Measurements from ENCODE around the gene PPP2R5C.

Gene PPP2R5C

DNA sequence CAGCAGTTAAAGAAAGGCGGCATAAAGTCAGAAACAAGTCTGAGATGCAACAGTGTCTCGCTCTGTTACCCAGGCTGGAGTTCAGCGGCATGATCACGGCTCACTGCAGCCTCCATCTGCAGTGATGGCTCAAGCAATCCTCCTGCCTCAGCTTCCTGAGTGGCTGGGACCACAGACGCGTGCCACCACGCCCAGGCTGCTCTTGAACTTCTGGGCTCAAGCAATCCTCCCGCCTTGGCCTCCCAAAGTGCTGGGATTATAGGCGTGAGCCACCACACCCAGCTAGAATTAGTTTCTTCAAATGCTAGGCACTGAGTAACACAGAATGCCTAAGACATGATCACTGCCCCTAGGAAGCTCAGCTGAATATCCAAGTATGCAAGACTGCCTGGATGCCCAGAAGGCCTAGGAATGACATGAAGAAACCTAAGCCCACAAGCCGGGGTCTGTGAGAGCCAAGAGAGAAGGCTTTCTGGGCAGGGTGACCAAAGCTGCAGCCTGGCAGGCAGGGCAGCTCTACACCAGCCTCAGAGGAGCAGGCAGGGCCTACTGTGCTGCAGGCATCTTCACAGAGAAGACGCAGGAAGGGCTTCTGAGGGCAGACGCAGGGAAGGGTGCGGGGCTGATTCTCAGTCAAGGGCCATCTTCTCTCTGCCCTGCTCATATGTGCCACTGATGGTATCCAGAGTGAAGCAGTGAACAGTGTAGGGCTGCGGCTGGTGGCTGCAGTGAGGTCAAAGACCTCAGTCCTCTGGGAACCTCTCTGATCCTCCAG lies 4.3 kb upstream of the PPP2R5C start:
- no peak for FAIRE-seq

DNA sequence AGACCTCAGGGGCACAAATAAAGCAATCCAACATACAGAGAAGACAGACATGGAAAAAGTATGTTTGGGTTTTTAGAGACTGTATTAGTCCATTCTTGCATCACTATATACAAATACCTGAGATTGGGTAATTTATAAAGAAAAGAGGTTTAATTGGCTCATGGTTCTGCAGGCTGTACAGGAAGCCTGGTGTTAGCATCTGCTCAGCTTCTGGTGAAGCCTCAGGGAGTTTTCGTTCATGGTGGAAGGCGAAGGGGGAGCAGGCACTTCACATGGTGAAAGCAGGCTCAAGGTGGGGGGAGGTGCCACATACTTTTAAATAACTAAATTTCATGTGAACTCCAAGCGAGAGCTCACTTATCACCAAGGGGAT lies 3.7 kb upstream of the PPP2R5C start:
- no peak for FAIRE-seq

DNA sequence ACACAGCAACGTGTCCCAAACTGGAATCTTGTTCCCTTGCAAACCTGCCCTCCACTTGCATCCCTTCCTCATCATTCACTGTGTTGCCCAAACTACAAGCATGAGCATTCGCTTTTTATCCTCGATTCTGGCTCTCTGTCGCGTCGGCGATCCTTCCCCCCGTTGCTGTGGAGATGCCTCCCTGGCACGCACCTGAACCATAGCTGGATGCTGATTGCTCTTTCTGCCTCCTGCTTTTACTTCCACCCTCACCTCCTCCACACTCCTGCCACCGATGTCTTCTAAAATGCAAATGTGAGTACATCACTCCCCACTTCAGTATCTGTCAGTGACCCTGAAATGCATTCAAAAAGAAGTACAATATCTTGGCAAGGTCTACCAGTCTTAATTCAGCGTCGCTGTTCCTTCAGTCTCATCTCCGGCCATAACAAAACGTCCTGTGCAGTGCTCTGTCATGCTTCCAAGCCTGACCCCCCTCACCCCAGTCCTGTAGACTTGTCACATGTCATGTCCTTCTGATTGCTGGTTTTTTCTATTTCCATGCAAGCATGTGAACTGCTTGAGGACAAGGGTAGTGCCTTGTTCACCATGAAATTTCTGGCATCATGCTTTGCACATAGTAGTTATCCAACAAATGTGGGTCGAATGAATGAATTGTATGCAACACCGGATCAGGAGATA lies 2.5 kb upstream of the PPP2R5C start:
- FAIRE-seq = no peak

GRCh38 chr14:101760138-101761011 lies 1.1 kb upstream of the PPP2R5C start:
- no peak for FAIRE-seq

GRCh38 chr14:101761881-101762529 lies 496 bp downstream of the PPP2R5C start:
- no peak for FAIRE-seq

DNA sequence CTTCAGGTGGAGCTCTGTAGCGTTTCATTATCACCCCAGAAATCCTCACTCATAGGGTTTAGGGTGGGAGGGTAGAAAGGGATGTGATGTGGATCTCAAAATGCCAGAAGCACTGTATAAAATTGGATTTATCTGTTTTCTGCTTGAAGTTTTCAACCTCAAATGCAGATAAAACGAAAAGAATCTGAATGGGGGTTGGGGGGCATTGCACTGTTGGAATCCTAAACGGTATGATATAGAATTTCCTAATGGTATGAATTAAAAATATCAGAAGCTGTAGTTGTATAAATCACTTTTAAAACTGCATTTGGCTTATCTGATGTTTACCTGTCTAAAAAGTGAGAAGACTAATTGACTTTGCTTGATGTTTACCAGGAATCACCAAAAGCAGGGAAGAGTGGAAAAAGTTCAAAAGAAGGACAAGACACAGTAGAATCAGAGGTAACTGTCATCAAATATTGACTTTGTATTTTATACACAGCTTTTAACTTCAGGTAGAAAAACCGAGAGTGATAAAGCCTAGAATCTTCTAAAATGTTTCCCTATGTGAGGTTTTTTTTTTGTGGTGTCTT lies 1.1 kb downstream of the PPP2R5C start:
- FAIRE-seq = no peak

GRCh38 chr14:101763941-101764709 lies 2.6 kb downstream of the PPP2R5C start:
- FAIRE-seq = no peak

GRCh38 chr14:101767618-101768362 lies 6.3 kb downstream of the PPP2R5C start:
- no peak for FAIRE-seq

GRCh38 chr14:101770183-101770582 lies 8.7 kb downstream of the PPP2R5C start:
- FAIRE-seq = no peak

GRCh38 chr14:101772770-101773169 lies 11.3 kb downstream of the PPP2R5C start:
- FAIRE-seq = no peak

GRCh38 chr14:101773378-101773777 lies 11.9 kb downstream of the PPP2R5C start:
- no peak for FAIRE-seq

- FAIRE-seq = no peak
These were observed 12.7 kb downstream of the PPP2R5C start for GRCh38 chr14:101774006-101774795.

DNA sequence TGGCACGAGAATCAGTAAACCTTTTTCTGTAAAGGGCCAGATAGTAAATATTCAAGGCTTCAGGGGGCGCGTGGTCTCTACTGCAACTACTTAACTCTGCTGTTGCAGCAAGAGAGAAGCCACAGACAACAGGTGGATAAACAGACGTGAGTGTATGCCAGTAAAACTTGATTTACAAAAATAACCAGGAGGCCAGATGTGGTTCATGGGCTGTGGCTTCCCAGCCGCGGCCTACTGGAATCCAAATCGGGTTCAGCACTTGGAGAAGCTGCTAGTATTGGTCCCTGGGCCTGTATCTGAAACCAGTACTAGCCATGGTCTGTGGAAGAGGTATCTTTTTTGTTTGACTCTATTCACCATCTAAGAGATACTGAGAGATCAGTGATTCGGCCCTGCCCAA lies 13.3 kb downstream of the PPP2R5C start:
- no peak for FAIRE-seq

DNA sequence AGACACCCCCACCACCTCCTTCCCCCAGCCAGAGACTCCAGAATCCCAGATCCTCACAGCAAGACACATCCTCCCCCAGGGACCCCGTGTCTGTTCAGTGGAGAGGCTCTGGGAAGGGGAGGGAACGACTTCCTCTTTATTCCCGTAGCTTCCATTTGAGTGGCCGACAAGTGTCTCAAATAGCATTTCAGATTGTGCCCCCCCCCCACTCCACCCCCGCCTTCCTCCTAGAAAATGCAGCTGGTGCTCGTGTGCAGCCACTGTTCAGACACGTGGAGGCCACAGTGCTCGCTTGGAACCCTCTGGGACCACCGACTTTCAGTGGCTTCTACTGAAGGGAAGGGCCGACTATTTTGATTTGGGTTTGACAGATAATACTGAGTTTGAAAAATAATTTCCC lies 14.3 kb downstream of the PPP2R5C start:
- FAIRE-seq = no peak

DNA sequence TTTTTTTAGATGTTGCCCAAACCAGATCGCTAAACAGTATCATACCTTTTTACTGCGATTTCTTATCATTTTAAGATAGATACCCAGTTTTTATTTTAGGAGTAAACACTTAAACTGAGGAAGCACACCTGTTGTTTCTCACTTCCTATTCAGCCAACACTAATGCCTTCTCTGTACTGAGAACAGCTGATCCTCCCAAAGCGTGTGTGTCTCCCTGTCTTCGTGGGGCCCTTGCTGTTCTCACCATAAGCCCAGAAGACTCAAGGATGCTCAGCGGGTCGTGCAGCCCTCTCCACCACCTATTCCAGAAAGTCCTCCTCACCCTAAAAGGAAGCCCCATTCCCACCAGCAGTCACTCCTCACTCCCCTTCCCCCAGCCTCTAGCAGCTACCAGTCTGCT lies 14.8 kb downstream of the PPP2R5C start:
- no peak for FAIRE-seq

- no peak for FAIRE-seq
These were observed 18.9 kb downstream of the PPP2R5C start for GRCh38 chr14:101780390-101780789.

DNA sequence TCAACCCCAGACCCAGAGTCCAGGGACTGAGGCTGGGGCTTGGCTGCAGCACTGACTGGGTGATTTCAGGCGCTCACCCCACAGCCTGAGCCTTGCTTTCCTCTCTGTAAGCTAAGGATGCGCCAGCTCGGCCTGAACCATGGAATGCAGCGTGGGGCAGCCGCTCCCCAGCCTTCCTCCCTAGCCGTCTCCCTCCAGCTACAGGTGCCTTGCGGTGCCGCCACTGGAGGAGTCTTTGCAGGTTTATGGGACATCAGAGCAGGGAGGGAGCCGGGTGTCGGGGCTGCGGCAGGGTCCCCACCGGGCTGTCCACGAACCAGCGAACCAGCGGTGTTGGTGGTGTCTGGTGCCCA lies 19.4 kb downstream of the PPP2R5C start:
- no peak for FAIRE-seq

DNA sequence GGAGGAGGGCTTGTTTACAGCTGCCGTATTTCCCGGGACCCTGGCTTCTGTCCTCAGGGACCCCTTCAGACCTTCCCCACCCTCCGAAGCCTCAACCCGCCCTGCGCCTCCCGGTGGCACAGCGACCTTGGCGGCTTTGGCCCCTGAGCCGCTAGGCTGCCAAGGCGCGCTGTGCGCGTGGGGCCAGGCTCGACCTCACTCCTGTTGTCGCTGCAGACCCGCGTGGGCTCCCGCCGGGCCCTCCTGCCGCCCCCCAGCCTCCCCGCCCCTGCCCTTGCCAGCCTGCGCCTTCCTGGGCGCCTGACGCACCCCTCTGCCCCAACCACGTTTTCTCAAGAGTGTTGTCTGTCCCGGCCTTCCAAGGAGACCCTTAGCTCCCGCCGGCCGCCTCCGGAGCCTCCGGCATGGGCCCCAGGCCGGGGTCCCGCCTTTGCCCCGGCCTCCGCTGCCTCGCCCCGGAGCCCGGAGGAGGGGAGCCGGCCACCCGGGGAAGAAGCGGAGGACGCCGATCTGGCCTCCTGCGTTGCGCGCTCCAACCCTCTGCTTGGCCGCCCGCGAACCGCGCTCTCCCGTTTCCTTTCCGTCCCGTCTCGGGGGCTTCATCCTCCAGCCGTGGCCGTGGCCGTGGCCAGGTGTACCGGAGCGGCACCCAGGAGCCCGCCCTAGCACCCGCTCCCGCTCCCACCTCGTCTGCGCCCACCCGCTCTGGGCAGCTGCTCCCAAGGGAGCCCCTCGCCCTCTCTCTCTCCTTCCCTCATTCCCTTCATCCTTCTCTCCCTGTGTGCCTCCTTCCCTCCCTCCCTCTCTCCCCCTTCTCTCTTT lies 19.9 kb downstream of the PPP2R5C start:
- FAIRE-seq = no peak

DNA sequence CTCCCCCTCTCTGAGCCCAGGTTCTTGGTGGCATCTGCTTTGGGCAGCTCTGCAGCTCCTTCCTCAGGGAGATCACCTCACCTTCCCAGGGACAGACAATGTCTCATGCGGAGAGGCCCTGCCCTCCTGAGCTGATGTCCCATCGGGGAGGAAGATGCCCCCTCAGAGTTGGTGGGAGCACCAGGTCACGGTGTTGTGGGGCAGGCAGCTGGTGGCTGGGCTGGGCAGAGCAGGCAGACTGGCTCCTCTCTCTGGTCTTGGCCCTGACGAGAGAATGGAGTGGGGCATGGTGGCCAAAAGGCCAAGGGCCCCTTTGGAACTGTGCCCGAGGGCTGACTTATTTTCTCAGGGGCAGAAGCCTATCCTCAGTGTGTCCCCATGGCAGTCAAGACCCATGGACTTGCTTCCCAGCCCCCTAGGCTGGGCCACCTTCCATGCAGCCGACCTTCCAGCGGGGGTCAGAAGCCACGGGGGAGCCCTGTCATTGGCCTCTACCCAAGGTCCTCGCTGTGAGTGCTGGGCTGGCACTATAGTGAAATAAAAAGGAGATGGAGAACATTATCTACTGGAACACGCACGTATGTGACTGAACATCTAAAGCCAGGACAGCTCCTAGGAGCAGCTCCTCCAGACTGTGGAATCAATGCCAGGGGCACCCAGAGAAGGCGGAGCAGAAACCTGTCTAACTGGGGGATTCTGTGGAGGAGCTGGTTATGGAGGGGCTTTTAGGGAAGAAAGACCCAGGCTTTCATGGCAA lies 21.9 kb downstream of the PPP2R5C start:
- no peak for FAIRE-seq
